ENCODE data around the gene ADAMTS17.

ADAMTS17 gene

GRCh38 chr15:100060276-100060926 lies 281.4 kb downstream of the ADAMTS17 start:
- no peak for DNase-seq

- DNase-seq = no peak
These were observed 282.3 kb downstream of the ADAMTS17 start for GRCh38 chr15:100059521-100059920.

GRCh38 chr15:100059094-100059493 lies 282.7 kb downstream of the ADAMTS17 start:
- DNase-seq = no peak

- DNase-seq = no peak
These were observed 283.3 kb downstream of the ADAMTS17 start for GRCh38 chr15:100058458-100058857.

GRCh38 chr15:100057281-100057680 lies 284.5 kb downstream of the ADAMTS17 start:
- no peak for DNase-seq

- no peak for DNase-seq
These were observed 285.2 kb downstream of the ADAMTS17 start for GRCh38 chr15:100056411-100057072.

- DNase-seq = no peak
These were observed 286.0 kb downstream of the ADAMTS17 start for GRCh38 chr15:100055821-100056220.

GRCh38 chr15:100054539-100054938 lies 287.2 kb downstream of the ADAMTS17 start:
- DNase-seq = no peak

GRCh38 chr15:100053474-100054121 lies 288.2 kb downstream of the ADAMTS17 start:
- DNase-seq = no peak

GRCh38 chr15:100052716-100053473 lies 288.9 kb downstream of the ADAMTS17 start:
- DNase-seq = no peak

GRCh38 chr15:100050877-100051786 lies 290.6 kb downstream of the ADAMTS17 start:
- no peak for DNase-seq

GRCh38 chr15:100049936-100050876 lies 291.6 kb downstream of the ADAMTS17 start:
- no peak for DNase-seq

- no peak for DNase-seq
These were observed 292.3 kb downstream of the ADAMTS17 start for GRCh38 chr15:100049483-100049882.

GRCh38 chr15:100048736-100049135 lies 293.0 kb downstream of the ADAMTS17 start:
- no peak for DNase-seq

GRCh38 chr15:100043692-100044091 lies 298.1 kb downstream of the ADAMTS17 start:
- no peak for DNase-seq

GRCh38 chr15:100043068-100043641 lies 298.6 kb downstream of the ADAMTS17 start:
- DNase-seq = no peak

- no peak for DNase-seq
These were observed 299.2 kb downstream of the ADAMTS17 start for GRCh38 chr15:100042558-100042957.

- DNase-seq = no peak
These were observed 300.5 kb downstream of the ADAMTS17 start for GRCh38 chr15:100041127-100041828.

- no peak for DNase-seq
These were observed 301.8 kb downstream of the ADAMTS17 start for GRCh38 chr15:100039994-100040393.

GRCh38 chr15:100038736-100039135 lies 303.0 kb downstream of the ADAMTS17 start:
- DNase-seq = no peak

Measured in cortex of kidney (tissue), 1 donor.